IPS-NIHi11 (cell line): ENCODE measurements around the gene NT5C1A.

Experiments used
- DNase-seq: peaks from one replicate; pipeline ENCODE4 v3.0.0; 2012; ENCODE audit warnings: mixed read lengths, low spot score

Gene NT5C1A

DNA sequence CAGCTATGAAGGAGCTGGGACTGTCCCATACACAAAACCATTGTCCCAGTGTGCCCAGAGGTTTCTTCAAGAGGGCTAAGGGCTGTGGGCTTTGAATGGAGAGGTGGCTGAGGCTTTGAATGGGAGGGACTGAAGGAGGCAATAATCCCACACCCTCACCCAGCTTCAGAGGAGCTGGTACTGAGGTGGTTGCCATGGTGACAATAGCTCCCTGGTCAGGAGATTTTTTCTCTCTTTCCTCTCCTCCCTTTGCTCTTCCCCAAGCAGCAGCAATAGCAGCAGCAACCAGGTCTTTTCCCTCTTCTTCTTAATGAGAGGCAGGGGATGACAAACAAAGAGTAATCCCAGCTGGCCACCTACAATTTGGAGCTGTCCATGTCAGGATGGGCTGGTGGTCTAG is 17.7 kb upstream of the NT5C1A start:
- no peak for DNase-seq

- no peak for DNase-seq
Observed at GRCh38 chr1:39689214-39689613, 17.3 kb upstream of the NT5C1A start.

- DNase-seq: no peak
Observed at GRCh38 chr1:39688706-39689105, 16.8 kb upstream of the NT5C1A start.

DNA sequence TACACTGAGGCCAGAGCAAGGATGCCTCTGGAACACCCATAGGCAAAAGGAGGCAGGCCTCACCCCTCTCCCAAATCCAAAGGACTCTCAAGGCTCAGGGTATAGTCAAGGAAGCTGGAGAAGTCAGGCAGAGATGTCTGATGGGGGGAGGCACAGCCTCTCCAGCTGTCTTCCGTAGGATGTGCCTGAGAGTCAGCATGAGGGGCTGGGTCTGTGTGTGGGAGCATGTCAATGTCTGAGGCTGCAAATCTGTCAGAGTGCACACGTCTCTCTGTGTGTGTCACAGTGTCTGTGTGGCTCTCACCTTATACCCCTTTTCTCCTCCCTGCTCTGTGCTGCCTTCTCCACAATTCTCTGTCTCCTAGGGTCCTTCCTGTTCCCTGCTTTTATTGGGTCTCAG is 15.3 kb upstream of the NT5C1A start:
- no peak for DNase-seq

- no peak for DNase-seq
Observed at GRCh38 chr1:39685071-39685470, 13.2 kb upstream of the NT5C1A start.

GRCh38 chr1:39684313-39684664 is 12.4 kb upstream of the NT5C1A start:
- no peak for DNase-seq

GRCh38 chr1:39683591-39684312 is 11.8 kb upstream of the NT5C1A start:
- DNase-seq: peak; percentile 44

GRCh38 chr1:39681999-39682398 is 10.1 kb upstream of the NT5C1A start:
- DNase-seq: no peak

DNA sequence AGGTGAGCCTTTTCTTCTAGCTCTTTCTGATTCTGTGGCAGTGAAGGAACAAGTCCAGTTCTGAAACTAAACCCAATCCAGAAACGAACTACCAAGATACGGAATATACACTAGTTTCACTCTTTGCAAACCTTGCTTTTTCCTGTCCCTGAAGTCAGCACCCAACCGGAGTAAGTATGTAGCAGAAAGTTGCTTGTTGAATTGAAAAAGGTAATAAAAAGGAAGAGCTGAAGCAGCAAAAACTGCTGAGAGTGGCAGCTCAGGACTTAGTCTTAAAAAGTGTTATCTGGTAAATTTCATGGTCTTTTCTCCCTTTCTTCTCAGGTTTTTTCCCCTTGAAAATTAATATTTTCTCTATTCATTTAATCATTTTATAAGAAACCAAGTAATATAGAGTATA is 9.4 kb upstream of the NT5C1A start:
- DNase-seq: no peak

DNA sequence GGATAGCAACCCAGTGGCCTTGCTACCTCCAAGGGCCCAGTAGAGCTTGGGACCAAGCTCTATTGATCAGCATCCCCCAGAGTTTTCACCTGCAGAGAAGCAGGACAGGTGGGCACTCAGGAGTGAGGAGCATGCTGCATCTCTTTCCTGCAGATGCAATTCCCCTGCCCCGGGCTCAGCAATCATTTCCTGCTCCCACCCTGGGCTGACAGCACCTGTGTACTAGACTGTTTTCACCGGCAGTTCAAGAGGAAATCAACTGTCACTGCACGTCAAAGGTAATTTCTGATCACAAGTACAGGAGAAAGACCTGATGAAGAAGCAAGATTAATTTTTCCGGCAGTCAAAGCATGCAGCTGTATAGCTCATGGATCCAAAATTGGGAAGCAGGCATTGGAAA is 8.8 kb upstream of the NT5C1A start:
- DNase-seq: no peak

GRCh38 chr1:39679821-39680220 is 7.9 kb upstream of the NT5C1A start:
- DNase-seq: no peak

DNA sequence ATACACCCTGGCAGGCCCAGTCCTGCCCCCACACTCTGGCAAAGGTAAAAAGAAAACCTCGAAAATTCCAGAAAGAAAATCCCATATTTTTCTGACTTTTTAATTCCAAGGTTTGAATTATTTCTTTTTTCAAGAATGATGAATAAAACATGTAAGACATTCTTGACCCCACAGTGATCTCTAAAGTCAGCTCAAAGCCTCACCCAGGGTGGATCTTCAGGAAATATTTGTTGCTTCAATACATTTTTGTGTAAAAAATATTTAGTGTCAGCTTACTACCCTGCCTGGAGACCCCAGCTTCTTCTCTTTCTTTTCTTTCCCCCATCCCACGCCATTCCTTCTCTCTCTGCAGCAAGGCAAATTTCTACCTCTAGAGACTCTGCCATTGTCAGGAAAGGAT is 7.0 kb upstream of the NT5C1A start:
- DNase-seq: no peak

DNA sequence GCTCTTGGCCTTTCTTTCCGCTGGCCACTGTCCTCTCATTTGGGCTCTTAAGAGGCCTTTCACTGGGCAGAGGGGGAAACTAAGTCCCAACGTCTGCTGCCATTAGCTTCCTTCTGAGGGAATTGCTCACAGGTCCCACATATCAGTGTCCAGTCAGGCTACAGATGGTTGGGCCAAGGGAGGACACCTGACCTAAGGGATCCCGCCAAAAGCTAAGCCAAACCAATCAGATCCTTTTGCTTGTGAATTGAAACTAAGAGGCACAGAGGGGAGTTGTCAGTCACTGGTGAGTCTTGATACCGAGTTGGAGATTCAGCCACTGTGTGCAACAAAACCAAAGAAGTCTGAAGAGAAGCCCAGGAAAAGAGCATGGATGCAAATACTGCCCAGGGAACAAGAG is 5.7 kb upstream of the NT5C1A start:
- DNase-seq: no peak

- DNase-seq: no peak
Observed at GRCh38 chr1:39676948-39677548, 5.1 kb upstream of the NT5C1A start.

DNA sequence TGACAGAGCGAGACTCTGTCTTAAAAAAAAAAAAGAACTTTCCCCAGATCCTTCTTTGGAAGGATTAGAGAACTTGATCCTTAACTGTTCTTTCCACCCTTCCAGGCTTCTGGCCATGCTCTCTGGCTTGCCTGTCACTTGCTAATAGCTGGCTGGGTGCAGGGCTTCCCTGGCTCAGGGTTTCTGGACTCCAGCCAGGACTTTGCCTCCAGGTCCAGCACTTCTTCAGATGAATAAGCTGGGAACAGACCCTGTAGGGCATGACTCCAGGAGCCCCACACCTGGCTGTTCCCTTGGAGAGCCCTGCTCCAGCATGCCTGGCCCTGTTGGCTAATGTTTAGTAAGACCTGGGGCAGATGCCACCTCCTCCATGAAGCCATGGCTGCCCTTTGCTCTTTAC is 3.3 kb upstream of the NT5C1A start:
- DNase-seq: no peak

DNA sequence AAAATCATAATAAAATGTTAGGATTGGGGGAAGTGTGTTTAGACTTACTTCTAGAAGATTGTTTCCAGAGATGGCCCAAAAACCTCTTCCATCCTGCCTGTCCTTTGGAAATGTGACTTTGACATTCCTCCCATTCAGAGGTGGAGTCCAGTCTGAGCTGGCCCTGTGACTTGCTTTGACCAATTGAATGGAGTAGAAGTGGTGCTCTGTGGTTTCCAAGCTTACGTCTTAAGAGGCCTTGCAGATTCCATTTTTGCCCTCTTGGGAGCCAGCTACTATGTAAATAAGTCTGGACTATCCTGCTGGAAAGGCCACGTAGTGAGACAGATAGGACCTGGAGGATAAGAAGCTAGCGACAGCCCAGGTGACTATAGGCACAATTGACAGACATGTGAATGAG is 1.3 kb upstream of the NT5C1A start:
- no peak for DNase-seq

- DNase-seq: peak; percentile 73
Observed at GRCh38 chr1:39672551-39672947, 642 bp upstream of the NT5C1A start.

- DNase-seq: peak; percentile 69
Observed at GRCh38 chr1:39671433-39671792, 494 bp downstream of the NT5C1A start.

- DNase-seq: no peak
Observed at GRCh38 chr1:39670689-39671088, 1.2 kb downstream of the NT5C1A start.

DNA sequence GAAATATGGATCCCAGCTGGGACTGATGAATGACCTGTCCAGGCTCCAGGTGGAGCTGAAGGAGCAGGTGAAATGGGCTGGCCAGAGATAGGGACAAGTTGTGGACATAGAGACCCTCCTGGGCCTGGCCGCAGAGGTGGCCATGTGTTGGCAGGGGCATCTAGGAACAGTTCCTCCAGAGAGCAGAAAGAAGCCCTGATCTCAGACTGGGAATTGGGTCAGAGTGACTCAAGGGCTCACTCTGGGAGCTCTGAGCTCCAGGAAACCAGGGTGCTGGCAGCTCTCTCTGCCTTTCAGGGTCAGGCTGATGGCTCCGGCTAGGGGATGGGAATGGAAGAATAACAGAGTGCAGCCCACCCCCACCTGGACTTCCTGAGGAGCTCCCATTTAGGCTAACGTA is 3.0 kb downstream of the NT5C1A start:
- no peak for DNase-seq

- no peak for DNase-seq
Observed at GRCh38 chr1:39668111-39668510, 3.8 kb downstream of the NT5C1A start.

DNA sequence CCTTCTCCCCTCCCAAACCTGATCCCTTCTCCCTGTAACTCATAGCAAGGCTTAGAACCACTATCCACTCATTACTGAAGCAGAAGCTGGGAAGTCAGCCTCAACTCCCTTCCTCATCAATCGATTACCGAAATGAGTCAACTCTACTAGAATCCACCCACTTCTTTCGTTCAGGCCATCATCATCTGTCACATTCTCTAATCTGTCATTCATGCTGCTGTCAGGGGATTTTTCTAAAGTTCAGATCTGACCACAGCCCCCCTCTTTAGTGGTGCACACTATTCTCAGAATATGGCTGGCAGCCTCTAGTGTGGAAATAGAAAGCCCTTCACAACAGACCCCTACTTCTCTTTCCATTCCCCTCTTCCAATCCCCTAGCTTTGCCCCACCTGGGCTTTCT is 5.1 kb downstream of the NT5C1A start:
- no peak for DNase-seq

- peak; percentile 44 for DNase-seq
Observed at GRCh38 chr1:39663559-39663958, 8.3 kb downstream of the NT5C1A start.

GRCh38 chr1:39662861-39663260 is 9.0 kb downstream of the NT5C1A start:
- no peak for DNase-seq
